ENCODE data around the gene PAX1. TPM values are rescaled to one million over a fixed set of nuclear protein-coding genes. Genes with fewer than 3 reads are reported as not detected.

PAX1 gene
- polyA plus RNA-seq, 1 of the 3 experiments (the other 2 are of a cell fraction), result not detected

- no peak for TF ChIP-seq IRF3 (IDR thresholded peaks at IDR 0.05; ENCODE audit: low read depth, low read length)
These were observed 42.0 kb upstream of the PAX1 start (continued) for GRCh38 chr20:21663465-21663864.

GRCh38 chr20:21665687-21666446 lies 39.6 kb upstream of the PAX1 start:
- Histone ChIP-seq H3K9ac (no peak overlapping the region), H3K9me2 (no peaks in the 10 kb centered on the region), H3K4me3 (ENCODE audit: low read depth in 2 of 2, low read length in 1 of 2) (no peak overlapping the region), H4K20me1 (ENCODE audit: insufficient read depth) (no peaks in the 10 kb centered on the region), H3K9me3 (no peaks in the 10 kb centered on the region), H3K4me2 (no peak overlapping the region), H3K4me1 (ENCODE audit: control insufficient read depth in 1 of 2, insufficient read depth in 2 of 2, low read depth in 1 of 2, low read length in 1 of 2) (no peaks in the 10 kb centered on the region), H3K27me3 (ENCODE audit: insufficient read depth) (no peaks in the 10 kb centered on the region; the same call in 1 of the 2 replicates), H3K27ac (ENCODE audit: low read depth in 2 of 2, low read length in 1 of 2) (no peak overlapping the region), H3K36me3 (replicated peaks in 1 of 2; ENCODE audit: control insufficient read depth in 1 of 2, insufficient read depth in 2 of 2, low read length in 1 of 2) (no peaks in the 10 kb centered on the region), H3F3A (replicated peaks; ENCODE audit: insufficient read depth) (no peaks in the 10 kb centered on the region), H3K79me2 (ENCODE audit: insufficient read depth) (no peaks in the 10 kb centered on the region), H2AFZ (ENCODE audit: low read depth) (no peak overlapping the region)
- ChIA-PET POLR2A (no interaction called here), CTCF (no interaction called here)
- 6% methylated on average over 11 of the region's 11 CpGs for WGBS (ENCODE audit: low lambda C conversion rate)
- DNase-seq, result no peak
- TF ChIP-seq MXI1 (IDR thresholded peaks at IDR 0.05; ENCODE audit: low read depth, low read length), result no peak
- TF ChIP-seq SMC3 (IDR thresholded peaks at IDR 0.05; ENCODE audit: low read depth, low read length), result no peak
- TF ChIP-seq TEAD4 (IDR thresholded peaks at IDR 0.05; ENCODE audit: borderline replicate concordance, insufficient read depth), result no peak

GRCh38 chr20:21670126-21670525 lies 35.3 kb upstream of the PAX1 start:
- TF ChIP-seq EP300 (IDR thresholded peaks at IDR 0.05; ENCODE audit: borderline replicate concordance in 1 of 2, low read depth in 1 of 2, low read length in 1 of 2) (no peak), MAX (IDR thresholded peaks at IDR 0.05; ENCODE audit: low read depth) (no peak), USF1 (IDR thresholded peaks at IDR 0.05; ENCODE audit: borderline replicate concordance, low read depth) (no peak), FOSL2 (IDR thresholded peaks at IDR 0.05; ENCODE audit: borderline replicate concordance, low read depth) (no peak), USF2 (IDR thresholded peaks at IDR 0.05; ENCODE audit: borderline replicate concordance, low read depth, low read length) (no peak), CHD2 (IDR thresholded peaks at IDR 0.05; ENCODE audit: low read length, partially characterized antibody) (no peak), TEAD4 (IDR thresholded peaks at IDR 0.05; ENCODE audit: borderline replicate concordance, insufficient read depth) (no peak)
- Histone ChIP-seq H3K9me3 (no peaks in the 10 kb centered on the region), H3K9me2 (no peaks in the 10 kb centered on the region), H3K4me1 (ENCODE audit: control insufficient read depth in 1 of 2, insufficient read depth in 2 of 2, low read depth in 1 of 2, low read length in 1 of 2) (no peaks in the 10 kb centered on the region), H2AFZ (ENCODE audit: low read depth) (no peak overlapping the region), H3K4me2 (no peak overlapping the region), H3K9ac (no peak overlapping the region), H3K27ac (ENCODE audit: low read depth in 2 of 2, low read length in 1 of 2) (no peak overlapping the region), H3K79me2 (ENCODE audit: insufficient read depth) (no peaks in the 10 kb centered on the region), H3K4me3 (ENCODE audit: low read depth in 2 of 2, low read length in 1 of 2) (no peak overlapping the region), H3K27me3 (ENCODE audit: insufficient read depth) (no peaks in the 10 kb centered on the region; the same call in 1 of the 2 replicates), H4K20me1 (ENCODE audit: insufficient read depth) (no peaks in the 10 kb centered on the region), H3K36me3 (replicated peaks in 1 of 2; ENCODE audit: control insufficient read depth in 1 of 2, insufficient read depth in 2 of 2, low read length in 1 of 2) (no peaks in the 10 kb centered on the region), H3F3A (replicated peaks; ENCODE audit: insufficient read depth) (no peaks in the 10 kb centered on the region)
- CTCF ChIA-PET, result no interaction called here
- WGBS (ENCODE audit: low lambda C conversion rate), result 23% methylated on average over 9 of the region's 12 CpGs
- POLR2A ChIA-PET, result no interaction called here
- DNase-seq, result no peak

All from SK-N-SH (cell line).